ENCODE results near the gene NADSYN1. TPM values are rescaled to one million over a fixed set of nuclear protein-coding genes. Genes with fewer than 3 reads are reported as not detected.

NADSYN1 gene
- total RNA-seq, 1 donor from 2014 or later, result 66.6 TPM

DNA sequence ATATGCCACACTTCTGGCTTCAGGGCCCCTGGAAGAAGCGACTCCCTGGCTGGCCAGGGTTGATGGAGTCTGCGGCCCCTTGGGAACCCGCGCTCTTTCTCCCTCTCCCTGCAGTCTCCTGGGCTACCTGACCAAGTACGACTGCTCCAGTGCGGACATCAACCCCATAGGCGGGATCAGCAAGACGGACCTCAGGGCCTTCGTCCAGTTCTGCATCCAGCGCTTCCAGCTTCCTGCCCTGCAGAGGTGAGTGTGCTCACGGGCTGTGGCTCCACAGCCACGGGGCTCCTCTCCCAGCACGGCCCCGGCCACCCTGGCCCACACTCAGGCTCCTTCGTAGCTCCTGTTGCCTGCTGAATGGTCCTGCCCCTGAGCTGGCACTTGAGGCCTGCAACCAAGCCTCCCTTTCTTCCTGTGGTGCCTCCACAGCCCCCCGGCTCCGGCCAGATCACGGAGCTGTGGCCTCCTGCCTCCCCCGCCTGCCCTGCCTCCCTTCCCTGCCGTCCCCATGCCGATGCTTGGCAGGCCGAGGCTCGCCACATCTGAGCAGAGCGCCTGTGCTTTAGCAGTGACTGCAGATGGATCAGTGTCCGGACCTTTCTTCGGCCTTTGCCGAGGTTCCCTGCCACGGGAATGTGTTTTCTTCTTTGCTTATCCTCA is 37.9 kb downstream of the NADSYN1 start:
- peak; percentile 52 for DNase-seq (ENCODE audit: extremely low spot score, unreplicated experiment)
- no peaks in the 10 kb centered on the region for H3K27me3 Mint-ChIP-seq
- no peak overlapping the region for H3K4me3 Mint-ChIP-seq
- peaks cover 22% of the 10 kb centered on the region for H3K4me1 Mint-ChIP-seq (ENCODE audit: unreplicated experiment)
- no peak overlapping the region for H3K27ac Mint-ChIP-seq
- TF ChIP-seq, protein P1, sequence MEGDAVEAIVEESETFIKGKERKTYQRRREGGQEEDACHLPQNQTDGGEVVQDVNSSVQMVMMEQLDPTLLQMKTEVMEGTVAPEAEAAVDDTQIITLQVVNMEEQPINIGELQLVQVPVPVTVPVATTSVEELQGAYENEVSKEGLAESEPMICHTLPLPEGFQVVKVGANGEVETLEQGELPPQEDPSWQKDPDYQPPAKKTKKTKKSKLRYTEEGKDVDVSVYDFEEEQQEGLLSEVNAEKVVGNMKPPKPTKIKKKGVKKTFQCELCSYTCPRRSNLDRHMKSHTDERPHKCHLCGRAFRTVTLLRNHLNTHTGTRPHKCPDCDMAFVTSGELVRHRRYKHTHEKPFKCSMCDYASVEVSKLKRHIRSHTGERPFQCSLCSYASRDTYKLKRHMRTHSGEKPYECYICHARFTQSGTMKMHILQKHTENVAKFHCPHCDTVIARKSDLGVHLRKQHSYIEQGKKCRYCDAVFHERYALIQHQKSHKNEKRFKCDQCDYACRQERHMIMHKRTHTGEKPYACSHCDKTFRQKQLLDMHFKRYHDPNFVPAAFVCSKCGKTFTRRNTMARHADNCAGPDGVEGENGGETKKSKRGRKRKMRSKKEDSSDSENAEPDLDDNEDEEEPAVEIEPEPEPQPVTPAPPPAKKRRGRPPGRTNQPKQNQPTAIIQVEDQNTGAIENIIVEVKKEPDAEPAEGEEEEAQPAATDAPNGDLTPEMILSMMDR (conservative IDR thresholded peaks at IDR 0.05), result no peak
- no peaks in the 10 kb centered on the region for H3K9me3 Mint-ChIP-seq
- H3K36me3 Mint-ChIP-seq, result peaks cover 38% of the 10 kb centered on the region

DNA sequence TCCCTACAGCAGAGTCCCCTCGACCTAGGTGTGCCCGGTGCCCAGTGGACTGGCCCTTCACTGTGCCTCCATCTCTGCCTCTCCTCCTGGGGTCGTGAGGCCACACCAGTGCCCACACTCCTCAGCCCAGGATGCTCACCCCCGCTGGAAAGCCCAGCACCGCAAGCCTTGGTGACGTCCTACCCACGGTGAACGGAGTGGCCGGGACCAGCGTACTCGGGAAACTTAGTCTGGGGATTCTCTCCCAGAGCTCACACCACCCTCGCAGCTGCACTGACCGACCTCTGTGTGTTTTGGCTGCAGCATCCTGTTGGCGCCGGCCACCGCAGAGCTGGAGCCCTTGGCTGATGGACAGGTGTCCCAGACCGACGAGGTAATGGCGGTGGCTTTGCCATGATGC is 38.5 kb downstream of the NADSYN1 start:
- Mint-ChIP-seq H3K4me1 (ENCODE audit: unreplicated experiment) (peaks cover 22% of the 10 kb centered on the region), H3K27ac (no peak overlapping the region), H3K27me3 (no peaks in the 10 kb centered on the region), H3K36me3 (peaks cover 33% of the 10 kb centered on the region), H3K4me3 (no peak overlapping the region), H3K9me3 (no peaks in the 10 kb centered on the region)
- peak; percentile 54 for DNase-seq (ENCODE audit: extremely low spot score, unreplicated experiment)
- TF ChIP-seq, protein P1 (conservative IDR thresholded peaks at IDR 0.05), result no peak

DNA sequence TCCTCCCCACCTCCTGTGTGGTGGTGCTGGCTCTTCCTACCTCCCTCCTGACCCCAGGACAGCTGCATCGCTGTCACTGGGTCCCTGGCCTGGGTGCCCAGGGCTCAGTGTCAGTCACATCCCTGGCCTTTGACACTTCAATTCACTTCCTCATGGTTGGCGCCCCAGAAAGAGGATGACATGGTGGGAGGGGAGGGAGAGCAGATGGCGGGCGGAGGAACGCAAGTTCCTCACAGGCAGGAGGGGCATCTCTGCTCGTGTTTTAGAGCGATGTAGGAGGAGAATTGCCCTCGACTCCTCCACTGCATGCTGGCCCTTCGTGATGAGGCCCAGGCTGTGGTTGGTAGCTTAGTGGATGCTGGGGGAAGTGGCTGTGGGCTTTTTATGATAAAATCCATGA is 38.9 kb downstream of the NADSYN1 start:
- Mint-ChIP-seq H3K27ac (no peak overlapping the region), H3K4me3 (no peak overlapping the region), H3K4me1 (ENCODE audit: unreplicated experiment) (peaks cover 22% of the 10 kb centered on the region), H3K27me3 (no peaks in the 10 kb centered on the region), H3K9me3 (no peaks in the 10 kb centered on the region), H3K36me3 (peaks cover 34% of the 10 kb centered on the region)
- TF ChIP-seq, protein P1 (conservative IDR thresholded peaks at IDR 0.05), result no peak
- DNase-seq (ENCODE audit: extremely low spot score, unreplicated experiment), result no peak

DNA sequence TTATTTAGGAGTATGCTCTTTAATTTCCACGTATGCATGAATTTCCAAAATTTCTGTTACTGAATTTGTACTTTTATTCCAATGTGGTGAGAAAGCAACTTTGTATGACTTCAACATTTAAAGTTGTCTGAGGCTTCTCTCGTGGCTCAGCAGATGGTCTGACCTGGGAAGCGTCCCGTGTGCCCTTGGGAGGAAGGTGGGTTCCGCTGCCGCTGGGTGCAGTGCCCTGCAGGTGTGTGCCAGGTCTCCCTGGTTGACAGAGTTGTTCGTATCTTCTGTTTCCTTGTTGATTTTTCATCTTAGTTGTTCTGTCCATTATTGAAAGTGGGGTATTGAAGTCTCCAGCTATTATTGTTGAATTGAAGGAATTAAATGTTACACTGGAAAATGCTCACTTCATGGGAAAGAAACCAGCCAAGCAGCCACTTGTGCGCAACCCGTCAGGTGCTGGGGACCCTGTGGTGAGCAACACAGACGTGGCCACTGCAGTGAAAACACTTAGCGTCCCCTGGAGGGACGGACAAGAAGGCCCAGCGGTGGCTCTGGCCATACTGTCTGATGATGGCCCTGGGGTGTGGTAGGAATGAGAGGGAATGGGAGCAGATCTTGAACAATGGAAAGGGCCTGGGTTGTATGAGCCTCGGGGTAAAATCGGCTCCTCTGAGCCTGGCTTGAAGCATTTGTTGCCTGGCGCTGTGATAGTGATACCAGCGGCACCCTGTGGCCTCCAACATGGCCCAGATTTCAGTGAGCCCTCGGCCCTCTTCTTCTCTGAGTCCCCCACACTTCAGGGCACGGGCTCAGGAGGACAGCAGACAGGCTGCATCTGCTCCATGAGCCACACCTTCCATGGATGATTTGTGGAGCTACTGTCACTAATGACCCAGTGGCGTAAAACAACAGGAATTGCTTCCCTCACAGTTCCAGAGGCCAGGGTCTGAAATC is 42.6 kb downstream of the NADSYN1 start:
- TF ChIP-seq, protein P1 (conservative IDR thresholded peaks at IDR 0.05), result no peak
- no peaks in the 10 kb centered on the region for H3K9me3 Mint-ChIP-seq
- H3K36me3 Mint-ChIP-seq, result peaks cover 34% of the 10 kb centered on the region
- H3K4me1 Mint-ChIP-seq (ENCODE audit: unreplicated experiment), result no peaks in the 10 kb centered on the region
- DNase-seq (ENCODE audit: extremely low spot score, unreplicated experiment), result peak; percentile 44
- no peak overlapping the region for H3K27ac Mint-ChIP-seq
- H3K4me3 Mint-ChIP-seq, result no peak overlapping the region
- no peaks in the 10 kb centered on the region for H3K27me3 Mint-ChIP-seq

DNA sequence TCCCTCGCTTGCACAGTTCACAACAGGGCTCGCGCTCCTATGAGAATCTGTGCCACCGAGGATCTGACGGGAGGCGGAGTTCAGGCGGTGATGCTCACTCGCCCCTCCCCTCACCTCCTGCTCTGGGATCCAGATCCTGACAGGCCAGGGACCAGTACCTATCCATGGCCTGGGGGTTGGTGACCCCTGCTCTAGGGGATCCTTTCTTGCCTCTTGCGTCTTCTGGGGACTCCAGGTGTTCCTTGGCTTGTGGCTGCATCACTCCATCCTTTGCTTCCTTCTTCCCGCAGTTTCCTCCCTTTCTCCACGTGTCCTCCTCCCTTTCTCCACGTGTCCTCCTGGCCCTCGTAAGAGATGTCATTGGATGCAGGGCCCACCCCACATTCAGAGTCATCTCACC is 43.4 kb downstream of the NADSYN1 start:
- H3K4me3 Mint-ChIP-seq, result no peak overlapping the region
- H3K36me3 Mint-ChIP-seq, result peaks cover 34% of the 10 kb centered on the region
- no peaks in the 10 kb centered on the region for H3K9me3 Mint-ChIP-seq
- TF ChIP-seq, protein P1 (conservative IDR thresholded peaks at IDR 0.05), result no peak
- H3K4me1 Mint-ChIP-seq (ENCODE audit: unreplicated experiment), result no peaks in the 10 kb centered on the region
- no peaks in the 10 kb centered on the region for H3K27me3 Mint-ChIP-seq
- DNase-seq (ENCODE audit: extremely low spot score, unreplicated experiment), result peak; percentile 60
- no peak overlapping the region for H3K27ac Mint-ChIP-seq
